Liver (tissue), 9 donors: ENCODE data around the gene SLC35B4. TPM values are rescaled to one million over a fixed set of nuclear protein-coding genes. Genes with fewer than 3 reads are reported as not detected.

Experiments used
- DNase-seq: peaks from one replicate; pipeline ENCODE4 v3.0.0-alpha.2; 2017; ENCODE audit warnings: low spot score
- H3K27ac ChIP-seq, 2 donors: one replicate each; pipeline ENCODE4 v1.7.0; 2013; ENCODE audit warnings: inconsistent platforms in 2 of 2, low read length in 2 of 2, control low read depth in 1 of 2, low read depth in 1 of 2, mild to moderate bottlenecking in 1 of 2
- H3K27me3 ChIP-seq, 4 donors: one replicate each; pipeline versions ENCODE4 v1.6.1 to v1.7.0; 2013; ENCODE audit warnings: low read length in 3 of 4, inconsistent platforms in 1 of 4, mild to moderate bottlenecking in 1 of 4, moderate library complexity in 1 of 4; ENCODE audit not compliant: control insufficient read depth in 4 of 4, insufficient read depth in 4 of 4
- H3K36me3 ChIP-seq, 4 donors: one replicate each; pipeline versions ENCODE4 v1.6.1 to v1.7.0; 2013; ENCODE audit warnings: low read length in 3 of 4, mild to moderate bottlenecking in 3 of 4, low read depth in 1 of 4, moderate library complexity in 1 of 4; ENCODE audit not compliant: control insufficient read depth in 4 of 4, insufficient read depth in 3 of 4
- H3K4me1 ChIP-seq, 4 donors: one replicate each; pipeline versions ENCODE4 v1.6.1 to v1.7.0; 2013; ENCODE audit warnings: low read length in 3 of 4, mild to moderate bottlenecking in 3 of 4, moderate library complexity in 1 of 4; ENCODE audit not compliant: control insufficient read depth in 4 of 4, insufficient read depth in 4 of 4
- H3K4me3 ChIP-seq, 3 donors: one replicate each; pipeline versions ENCODE4 v1.6.1 to v1.7.0; 2013; ENCODE audit warnings: low read length in 3 of 3, control low read depth in 1 of 3, low read depth in 1 of 3, mild to moderate bottlenecking in 1 of 3
- H3K9ac ChIP-seq, 2 donors: one replicate each; pipeline ENCODE4 v1.7.0; 2013; ENCODE audit warnings: low read length in 2 of 2, mild to moderate bottlenecking in 2 of 2, moderate library complexity in 2 of 2, control low read depth in 1 of 2, low read depth in 1 of 2
- H3K9me3 ChIP-seq, 4 donors: one replicate each; pipeline versions ENCODE4 v1.6.1 to v1.7.0; 2013; ENCODE audit warnings: low read length in 3 of 4; ENCODE audit not compliant: control insufficient read depth in 4 of 4
- ATF3 ChIP-seq: IDR thresholded peaks from 2 replicates; pipeline ENCODE4 v1.6.1; 2016; ENCODE audit warnings: antibody characterized with exemption
- CTCF ChIP-seq: fragments of 150-350 bp; IDR thresholded peaks from 2 replicates; pipeline ENCODE4 v1.5.1; 2017; ENCODE audit warnings: improper control_type of control experiment, low read depth, low read length; ENCODE audit not compliant: missing input control
- EGR1 ChIP-seq, 2 donors: IDR thresholded peaks; 2 replicates each; pipeline ENCODE4 v1.6.1; 2016 to 2018; ENCODE audit warnings: antibody characterized with exemption in 2 of 2, low read depth in 2 of 2
- FOXA1 ChIP-seq: IDR thresholded peaks from 2 replicates; pipeline ENCODE4 v1.6.1; 2016; ENCODE audit warnings: antibody characterized with exemption
- FOXA2 ChIP-seq: IDR thresholded peaks from 2 replicates; pipeline ENCODE4 v1.6.1; 2016; ENCODE audit warnings: antibody characterized with exemption
- GABPA ChIP-seq, 2 donors: IDR thresholded peaks in 1 of 2; conservative IDR thresholded peaks in 1 of 2; 2 replicates each; pipeline ENCODE4 v1.6.1; 2016; ENCODE audit warnings: antibody characterized with exemption in 2 of 2, mild to moderate bottlenecking in 1 of 2, moderate library complexity in 1 of 2
- HNF4A ChIP-seq, 2 donors: conservative IDR thresholded peaks; 2 replicates each; pipeline ENCODE4 v1.6.1; 2016; ENCODE audit warnings: antibody characterized with exemption in 2 of 2, mild to moderate bottlenecking in 2 of 2
- HNF4G ChIP-seq: IDR thresholded peaks from 2 replicates; pipeline ENCODE4 v1.6.1; 2016; ENCODE audit warnings: antibody characterized with exemption
- JUND ChIP-seq, 2 donors: IDR thresholded peaks; 2 replicates each; pipeline ENCODE4 v1.6.1; 2016; ENCODE audit warnings: antibody characterized with exemption in 2 of 2
- MAX ChIP-seq: IDR thresholded peaks from 2 replicates; pipeline ENCODE4 v1.6.1; 2016; ENCODE audit warnings: antibody characterized with exemption
- NR2F2 ChIP-seq: IDR thresholded peaks from 2 replicates; pipeline ENCODE4 v1.6.1; 2016; ENCODE audit warnings: antibody characterized with exemption
- RAD21 ChIP-seq, 2 donors: IDR thresholded peaks; 2 replicates each; pipeline ENCODE4 v1.6.1; 2016; ENCODE audit warnings: antibody characterized with exemption in 2 of 2, mild to moderate bottlenecking in 2 of 2
- REST ChIP-seq: IDR thresholded peaks from 2 replicates; pipeline ENCODE4 v1.6.1; 2016; ENCODE audit warnings: antibody characterized with exemption, mild to moderate bottlenecking
- RXRA ChIP-seq, 2 donors: IDR thresholded peaks; 2 replicates each; pipeline ENCODE4 v1.6.1; 2017 to 2018; ENCODE audit warnings: antibody characterized with exemption in 2 of 2, mild to moderate bottlenecking in 1 of 2
- SP1 ChIP-seq: IDR thresholded peaks from 2 replicates; pipeline ENCODE4 v1.6.1; 2018; ENCODE audit warnings: antibody characterized with exemption, mild to moderate bottlenecking
- TAF1 ChIP-seq: conservative IDR thresholded peaks from 2 replicates; pipeline ENCODE4 v1.6.1; 2016; ENCODE audit warnings: antibody characterized with exemption, mild to moderate bottlenecking
- YY1 ChIP-seq: IDR thresholded peaks from 2 replicates; pipeline ENCODE4 v1.6.1; 2016; ENCODE audit warnings: antibody characterized with exemption, mild to moderate bottlenecking
- ZBTB33 ChIP-seq: IDR thresholded peaks from 2 replicates; pipeline ENCODE4 v1.6.1; 2016; ENCODE audit warnings: antibody characterized with exemption
- WGBS: extraction: QIAGEN DNeasy Blood & Tissue Kit; methylation state at CpG from one replicate; pipeline ENCODE4 v1.1.7; 2013; 5-methylcytosine and 5-hydroxymethylcytosine counted together
- polyA plus RNA-seq, 2 donors: library from polyadenylated mRNA; stranded (reverse) in 1 of 2; unstranded in 1 of 2; fragments of 200-250 nt in 1 of 2; fragments of >200 nt in 1 of 2; fragmentation: Nextera tagmentation in 1 of 2; extraction: Ambion mirVana in 1 of 2; gene quantifications; one replicate each; pipeline versions ENCODE4 v1.2.1 to v1.2.3, GENCODE V29; 2013 to 2015
- total RNA-seq, 2 donors: library from RNA; depleted of rRNA; stranded (reverse); fragments of >200 nt; gene quantifications; one replicate each; pipeline ENCODE4 v1.2.3, GENCODE V29; 2014
- donor health status: healthy.
- donor health status: healthy.
- donor health status: healthy.
- donor health status: healthy.
- donor health status: healthy.

SLC35B4 gene
- total and polyA plus RNA-seq, 4 donors = 5.7 to 17.7 (median 8.9) TPM

GRCh38 chr7:134313543-134313942, 3.2 kb downstream of the SLC35B4 start:
- no peak for DNase-seq
- no peak overlapping the region for H3K27ac ChIP-seq
- no peak overlapping the region for H3K4me3 ChIP-seq
- H3K9me3 ChIP-seq = no peaks in the 10 kb centered on the region
- H3K4me1 ChIP-seq = peaks cover 0 to 23% (median 8%) of the 10 kb centered on the region in 4 donors
- no peak overlapping the region for H3K9ac ChIP-seq
- TF ChIP-seq MAX (no peak), RAD21 (IDR thresholded peaks at IDR 0.05) (no peak), CTCF (no peak), NR2F2 (no peak), HNF4G (no peak), ZBTB33 (no peak), TAF1 (no peak), FOXA2 (no peak), GABPA (IDR thresholded peaks at IDR 0.05 in 1 of 2, conservative IDR thresholded peaks at IDR 0.05 in 1 of 2) (no peak), YY1 (no peak)
- H3K36me3 ChIP-seq = no peaks in the 10 kb centered on the region
- 93% methylated on average over 1 of the region's 1 CpG for WGBS
- no peaks in the 10 kb centered on the region for H3K27me3 ChIP-seq

GRCh38 chr7:134312717-134313116, 4.0 kb downstream of the SLC35B4 start:
- H3K4me1 ChIP-seq = peaks cover 0 to 21% (median 8%) of the 10 kb centered on the region in 4 donors
- no peak for TF ChIP-seq EGR1 (IDR thresholded peaks at IDR 0.05; ENCODE audit: low read depth in 2 of 2)
- no peak for TF ChIP-seq TAF1
- TF ChIP-seq FOXA2 = no peak
- no peak for TF ChIP-seq RXRA (IDR thresholded peaks at IDR 0.05)
- TF ChIP-seq ZBTB33 = no peak
- no peak for TF ChIP-seq ATF3
- TF ChIP-seq REST = no peak
- no peak for TF ChIP-seq HNF4A (conservative IDR thresholded peaks at IDR 0.05)
- TF ChIP-seq RAD21 (IDR thresholded peaks at IDR 0.05) = no peak
- TF ChIP-seq SP1 = no peak
- no peak for TF ChIP-seq YY1
- TF ChIP-seq MAX = no peak
- no peak for TF ChIP-seq JUND (IDR thresholded peaks at IDR 0.05)
- no peak for TF ChIP-seq FOXA1
- no peak for TF ChIP-seq GABPA (IDR thresholded peaks at IDR 0.05 in 1 of 2, conservative IDR thresholded peaks at IDR 0.05 in 1 of 2)
- no peak for TF ChIP-seq HNF4G
- no peak for TF ChIP-seq CTCF
- no peak for TF ChIP-seq NR2F2
- no peak overlapping the region for H3K27ac ChIP-seq
- H3K9ac ChIP-seq = no peak overlapping the region
- DNase-seq = no peak
- H3K27me3 ChIP-seq = no peaks in the 10 kb centered on the region
- H3K36me3 ChIP-seq = peaks cover 0 to 1% (median 0%) of the 10 kb centered on the region in 4 donors
- 89% methylated on average over 6 of the region's 6 CpGs for WGBS
- no peak overlapping the region for H3K4me3 ChIP-seq
- no peaks in the 10 kb centered on the region for H3K9me3 ChIP-seq
